HL-60/S4 treated with retinoic acid at 250 ng/mL for 4 days and 3 days (cell line): ENCODE results near the gene AFTPH.

Experiments used
- in situ Hi-C: fragments of 300-500 bp; cut with MboI; formaldehyde crosslinking; loops from 2 replicates; pipeline ENCODE4 v1.7.0; 2022; ENCODE audit warnings: low sequenced_read_pairs

The AFTPH gene

DNA sequence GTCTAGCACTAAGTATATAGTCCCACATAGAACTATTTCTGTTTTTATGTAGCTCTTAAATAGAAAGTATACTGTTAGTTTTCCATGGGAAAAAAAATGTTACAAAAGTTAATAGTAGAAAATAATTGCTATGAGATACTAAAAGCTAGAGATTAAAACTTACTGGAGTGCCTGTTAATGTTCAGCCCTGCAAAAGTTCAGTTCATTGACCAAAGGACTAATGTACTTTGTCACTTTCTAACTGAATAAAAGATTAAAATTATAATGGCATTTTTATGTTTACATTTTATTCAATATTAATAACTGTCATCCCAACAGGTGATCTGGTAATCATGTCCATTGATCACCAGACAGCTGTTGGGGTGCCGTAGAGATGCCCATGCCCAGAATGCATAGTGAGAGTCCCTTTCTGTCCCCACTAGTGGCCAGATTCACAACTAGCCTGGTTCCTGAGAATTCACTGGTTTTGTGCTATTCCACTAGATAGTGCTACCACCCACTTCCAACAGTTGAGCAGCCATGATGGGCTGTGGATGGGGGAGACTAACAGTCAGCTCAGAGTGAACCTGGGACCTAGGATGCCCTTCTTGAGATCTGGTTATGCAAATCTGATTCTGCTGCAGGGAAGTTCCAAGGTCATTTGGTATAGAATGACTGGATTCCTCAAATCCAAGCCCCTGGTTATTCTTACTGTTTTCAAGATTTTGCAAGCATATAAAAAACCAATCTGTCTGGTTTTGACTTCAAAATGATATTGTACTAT, 57.8 kb downstream of the AFTPH start:
- in situ Hi-C loops, result no loop called here

DNA sequence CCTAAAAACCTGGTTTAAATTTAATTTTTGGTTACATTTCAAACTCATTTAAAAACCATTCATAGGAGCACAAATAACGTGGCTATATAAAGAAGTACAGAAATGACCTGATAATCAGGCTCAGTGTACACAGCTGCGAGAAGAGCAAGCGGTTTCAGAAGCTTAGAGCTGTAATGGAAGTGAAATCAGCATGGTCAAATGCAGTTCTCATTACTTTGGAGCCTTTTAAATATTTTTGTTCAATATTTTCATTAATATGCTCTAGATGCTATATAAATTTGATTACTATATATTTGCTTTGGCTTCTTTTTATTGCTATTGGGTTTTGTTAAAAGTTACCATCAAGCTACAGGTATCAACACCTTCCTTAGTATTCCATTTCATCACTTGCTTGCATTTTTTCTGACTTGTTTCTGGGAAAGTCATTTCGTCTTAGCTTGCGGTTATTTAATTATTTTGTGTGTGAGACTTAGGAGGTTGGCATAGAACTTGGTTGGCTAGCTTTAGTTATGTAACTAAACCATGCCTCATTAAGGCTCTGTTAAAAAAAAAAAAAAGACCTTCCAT, 58.7 kb downstream of the AFTPH start:
- in situ Hi-C loops, result no loop called here

DNA sequence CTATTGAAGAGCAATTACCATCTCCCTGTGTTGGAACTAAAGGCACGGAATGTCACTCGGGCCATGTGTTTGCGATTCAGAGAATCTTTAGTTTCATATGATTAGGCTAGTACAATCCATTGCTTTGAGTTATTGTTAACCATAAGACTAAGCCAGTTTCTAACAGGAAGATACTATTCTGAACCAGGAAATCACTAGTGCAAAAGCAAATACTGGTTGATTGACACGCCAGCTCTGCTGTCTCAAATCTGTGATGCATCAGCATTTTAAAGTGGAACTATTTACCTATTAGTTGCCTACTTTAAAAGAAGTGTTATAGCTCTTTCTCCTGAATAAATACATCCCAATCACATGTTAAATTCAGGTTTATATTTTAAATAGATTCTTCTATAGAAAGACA, 61.9 kb downstream of the AFTPH start:
- in situ Hi-C loops, result no loop called here

DNA sequence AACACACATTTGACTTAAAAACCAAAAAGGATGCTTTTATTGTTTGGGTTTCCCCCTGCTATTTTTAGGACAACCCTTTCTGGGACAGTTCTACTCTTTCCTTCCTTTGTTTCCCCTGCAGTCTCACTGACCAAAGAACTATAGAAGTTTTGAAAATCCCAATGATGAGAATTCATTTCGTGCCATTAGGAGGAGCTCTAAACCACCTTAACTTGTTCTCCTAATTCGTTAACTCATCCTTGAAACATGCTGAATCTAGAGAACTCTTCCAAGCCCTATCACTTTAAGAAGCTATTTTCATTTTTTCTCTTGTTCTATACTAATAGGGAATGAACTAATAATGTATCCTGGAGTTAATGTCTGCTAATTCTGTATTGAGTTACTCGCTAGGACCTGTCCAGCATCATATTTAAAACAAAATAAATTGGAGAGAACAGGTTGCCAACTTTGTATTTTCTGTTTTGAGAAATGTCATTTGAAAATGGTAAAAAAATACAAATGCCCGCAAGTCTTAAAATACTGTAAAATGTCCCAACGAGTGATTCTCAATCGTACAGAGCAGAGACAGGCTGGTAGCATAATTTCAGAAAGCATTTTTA, 62.9 kb downstream of the AFTPH start:
- in situ Hi-C loops, result no loop called here

DNA sequence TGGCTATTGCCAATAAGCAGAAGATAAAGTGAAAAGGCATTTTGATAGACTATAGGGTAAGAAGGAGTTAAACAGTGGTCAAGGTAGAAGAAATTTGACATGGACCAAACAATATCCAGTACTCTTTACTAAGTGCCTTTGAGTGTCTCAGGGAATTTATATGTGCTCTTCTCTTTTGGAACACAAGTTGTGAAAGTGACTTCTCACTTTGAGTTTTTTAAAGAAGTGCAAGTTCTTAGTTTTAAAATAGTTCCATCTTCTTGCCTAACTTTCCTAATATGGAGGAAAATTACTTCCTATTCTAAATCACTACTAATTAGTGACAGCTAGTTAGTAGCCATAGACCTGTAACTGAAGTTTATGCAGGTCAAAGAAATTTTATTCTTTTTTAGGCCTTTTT, 63.4 kb downstream of the AFTPH start:
- in situ Hi-C loops, result no loop called here

DNA sequence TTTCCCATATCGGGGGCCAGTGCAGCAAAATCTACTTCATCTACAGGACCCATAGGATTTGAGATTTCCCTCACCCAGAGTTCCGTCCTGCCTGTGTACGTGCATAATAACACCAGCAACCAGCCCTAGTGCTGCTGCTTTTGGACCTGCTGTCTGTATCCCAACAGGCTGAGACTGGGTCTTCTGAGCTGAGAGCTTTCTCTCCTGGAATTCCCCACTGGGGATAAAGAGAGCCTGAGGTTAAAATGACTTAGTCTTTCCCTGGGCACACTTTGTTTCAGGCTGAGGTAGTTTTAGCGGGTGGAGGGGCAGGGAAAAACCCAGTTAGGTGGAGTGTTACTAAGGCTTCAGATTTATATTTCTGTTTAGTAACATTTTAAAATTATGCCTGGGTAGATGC, 67.1 kb downstream of the AFTPH start:
- in situ Hi-C loops, result no loop called here

DNA sequence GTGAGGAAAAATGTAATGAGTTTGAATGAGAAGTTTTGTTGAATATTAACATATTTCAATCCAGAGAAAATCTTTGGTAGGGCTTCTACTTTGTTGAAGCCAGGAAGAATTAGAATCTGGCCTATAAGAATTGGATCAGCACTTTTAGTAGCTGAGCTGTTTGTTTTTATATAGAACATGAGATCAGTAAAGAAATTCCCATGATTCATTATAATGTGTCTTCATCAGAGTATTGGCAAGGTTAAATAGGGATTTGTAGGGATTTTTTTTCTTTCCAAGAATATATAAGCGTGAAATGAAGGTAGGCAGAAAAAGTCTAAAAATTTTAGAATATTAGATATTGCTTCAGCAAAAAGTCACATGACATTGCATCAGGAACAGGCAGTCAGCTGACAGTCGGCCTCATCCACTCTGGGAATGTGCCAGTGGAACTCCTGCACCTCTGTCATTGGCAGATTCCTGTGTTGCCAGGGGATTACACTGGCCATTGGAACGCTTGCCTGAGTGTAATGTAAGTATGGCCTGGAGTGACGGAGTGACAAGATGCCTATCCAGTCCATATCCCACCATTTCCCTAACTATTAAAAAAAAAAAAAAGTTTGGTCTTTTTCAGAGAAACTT, 69.0 kb downstream of the AFTPH start:
- in situ Hi-C loops, result no loop called here

DNA sequence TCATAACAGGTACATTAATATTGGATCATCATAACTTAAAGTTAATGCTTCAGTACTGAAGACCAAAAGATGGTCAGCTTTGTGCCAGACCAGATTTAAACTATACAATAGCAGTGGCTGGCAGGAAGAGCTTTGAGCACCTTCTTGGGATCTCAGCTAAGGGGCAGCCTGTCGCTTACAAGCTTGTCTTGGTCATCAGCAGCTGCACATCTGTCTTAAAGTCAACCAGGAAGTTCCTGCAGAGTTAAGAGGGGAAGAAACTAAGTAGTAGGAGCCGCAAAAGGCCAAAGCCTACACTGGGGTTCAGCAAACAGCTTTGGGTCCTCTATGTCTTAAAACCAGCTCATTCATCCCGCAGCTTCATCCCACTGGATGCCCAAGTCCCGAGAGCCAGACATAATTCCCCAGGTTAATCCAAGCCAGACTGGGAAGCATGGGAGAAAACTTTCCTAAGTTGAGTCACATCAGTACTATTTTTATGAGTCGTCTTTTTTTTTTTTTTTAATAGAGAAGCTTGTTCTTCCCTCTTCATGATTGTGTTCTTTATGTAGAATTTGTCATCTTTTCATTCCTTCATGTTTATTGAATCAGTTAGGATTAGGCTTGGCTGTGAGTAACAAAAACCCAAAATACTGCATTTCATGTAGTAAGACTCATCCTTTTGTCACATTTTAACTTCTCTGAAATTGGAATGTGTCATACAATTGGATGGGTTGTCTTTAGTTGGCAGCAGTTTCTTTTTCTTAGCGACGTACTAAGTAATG, 70.3 kb downstream of the AFTPH start:
- in situ Hi-C loops, result no loop called here

DNA sequence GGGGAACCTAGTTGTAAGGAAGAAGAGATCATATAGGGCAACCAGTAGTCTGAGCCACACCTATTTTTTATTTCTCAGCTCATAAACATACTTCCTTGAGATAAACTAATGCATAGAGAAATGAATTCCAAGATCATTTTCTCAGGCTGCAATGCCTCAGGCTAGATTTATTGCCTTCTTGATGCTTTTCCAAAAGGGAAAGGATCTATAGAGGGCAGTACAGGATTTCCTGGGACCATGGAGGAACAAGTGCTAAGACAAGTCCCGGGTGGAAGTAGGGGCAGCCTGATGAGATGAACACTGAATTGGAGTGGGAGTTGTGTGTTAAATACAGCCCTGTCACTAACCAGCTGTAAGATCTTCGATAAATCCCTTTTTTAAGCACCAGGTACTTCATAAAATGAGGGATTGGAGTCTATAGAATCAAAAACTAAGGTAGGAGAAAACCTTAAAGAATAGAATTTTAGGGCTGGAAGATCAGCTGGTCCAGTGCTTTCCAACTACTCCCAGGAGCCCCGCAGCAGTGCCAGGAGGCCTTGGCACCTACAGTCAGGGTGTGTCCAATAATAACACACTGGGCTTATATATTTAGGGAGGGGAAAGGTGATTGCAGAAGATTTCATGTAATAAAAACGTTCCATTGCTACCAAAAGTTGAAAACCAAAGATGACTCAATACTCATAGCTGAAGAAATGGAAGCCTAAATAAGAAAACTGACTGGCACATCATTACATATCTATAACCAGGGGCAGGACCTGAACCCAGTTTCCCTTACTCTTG, 71.5 kb downstream of the AFTPH start:
- in situ Hi-C loops, result no loop called here

DNA sequence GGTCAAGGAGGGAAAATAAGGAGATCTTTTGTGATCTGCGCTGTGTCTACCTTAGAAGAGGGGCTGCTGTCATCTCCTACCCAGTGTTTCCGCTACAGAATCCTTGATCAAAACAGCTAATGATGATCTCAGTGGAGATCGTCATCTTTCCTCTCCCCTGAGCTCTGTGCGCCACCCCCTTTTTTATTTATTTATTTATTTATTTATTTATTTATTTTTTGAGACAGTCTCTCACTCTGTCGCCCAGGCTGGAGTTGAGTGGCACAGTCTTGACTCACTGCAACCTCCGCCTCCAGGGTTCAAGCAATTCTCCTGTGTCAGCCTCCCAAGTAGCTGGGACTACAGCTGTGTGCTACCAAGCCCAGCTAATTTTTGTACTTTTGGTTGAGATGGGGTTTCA, 74.1 kb downstream of the AFTPH start:
- in situ Hi-C loops, result no loop called here

DNA sequence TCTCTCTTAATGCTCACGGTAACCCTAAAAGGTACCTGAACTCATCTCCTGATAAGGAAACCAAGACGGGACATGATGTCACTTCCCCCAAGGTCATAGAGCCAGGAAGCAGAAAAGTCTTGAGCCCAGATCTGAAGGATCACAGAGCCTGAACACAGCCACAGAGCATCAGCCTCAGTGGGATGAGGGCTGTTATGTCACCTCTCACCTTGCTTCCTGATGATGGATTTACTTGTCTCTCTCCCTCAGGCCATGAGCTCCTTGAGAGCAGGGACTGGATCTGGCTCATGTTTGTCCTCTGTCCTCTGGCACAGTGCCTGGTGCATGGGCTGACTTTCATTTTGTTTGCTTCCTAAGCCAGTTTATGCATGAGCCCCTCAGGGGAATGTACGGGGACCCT, 75.3 kb downstream of the AFTPH start:
- in situ Hi-C loops, result no loop called here

DNA sequence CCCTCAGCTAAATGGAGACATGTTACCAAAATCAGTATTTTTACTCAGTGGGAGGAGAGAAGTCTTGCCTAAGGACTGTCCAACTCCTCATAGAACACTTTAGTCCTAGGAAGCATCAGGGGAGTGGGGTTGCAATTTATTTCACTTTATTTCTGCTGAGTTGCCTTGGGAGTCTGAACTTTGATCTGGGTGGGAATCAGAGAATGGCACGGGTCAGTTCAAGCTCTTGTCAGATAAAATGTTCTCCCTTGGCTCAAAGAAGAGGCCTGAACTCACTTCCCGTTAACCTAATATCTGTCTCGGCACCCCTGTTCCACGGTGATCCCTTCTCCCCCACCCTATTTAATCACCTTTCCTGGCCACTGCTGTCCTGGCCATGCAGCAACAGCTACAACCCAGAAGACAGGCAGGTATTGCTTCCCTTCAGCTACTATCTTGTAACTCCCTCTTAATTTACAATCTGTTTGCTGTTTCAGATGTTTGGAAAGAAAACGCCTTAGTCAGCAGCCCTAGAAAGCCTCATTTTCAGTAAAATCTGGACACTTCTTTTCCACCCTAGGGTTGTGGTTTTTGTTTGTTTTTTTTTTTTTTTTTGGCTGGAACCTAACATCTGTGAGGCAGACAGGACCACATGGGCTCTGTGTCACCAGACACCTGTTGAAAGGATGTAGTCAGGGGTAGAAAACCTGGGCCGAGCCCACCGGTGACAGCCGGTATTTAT, 77.1 kb downstream of the AFTPH start:
- in situ Hi-C loops, result no loop called here

DNA sequence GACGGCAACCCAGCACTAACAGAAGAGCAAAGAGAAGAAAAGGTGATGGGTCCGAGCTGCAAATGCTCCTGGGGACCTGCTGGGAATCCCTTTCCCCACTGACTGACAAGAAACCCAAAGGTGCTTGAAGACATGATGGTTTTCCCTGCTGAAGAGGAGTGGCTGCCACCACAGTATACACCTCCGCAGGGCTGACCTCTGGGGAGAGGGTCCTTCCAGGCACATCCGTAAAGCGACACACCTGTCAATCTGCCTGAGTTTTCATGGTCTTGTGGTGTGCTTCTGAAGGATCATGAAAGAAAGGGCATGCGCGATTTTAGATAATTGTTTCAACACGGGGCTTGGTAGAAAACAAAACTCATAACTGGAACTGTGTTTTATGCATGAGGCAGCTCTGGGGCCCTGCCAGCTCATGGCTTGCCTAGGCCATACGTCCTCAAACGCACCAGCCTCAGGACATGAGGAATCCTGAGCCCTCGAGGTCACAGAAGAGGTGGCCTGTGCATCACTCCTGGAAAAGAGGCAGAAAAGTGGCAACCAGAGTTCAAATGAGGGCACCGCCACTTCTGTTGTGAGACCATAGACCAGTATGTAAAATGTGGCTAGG, 77.8 kb downstream of the AFTPH start:
- in situ Hi-C loops, result no loop called here

DNA sequence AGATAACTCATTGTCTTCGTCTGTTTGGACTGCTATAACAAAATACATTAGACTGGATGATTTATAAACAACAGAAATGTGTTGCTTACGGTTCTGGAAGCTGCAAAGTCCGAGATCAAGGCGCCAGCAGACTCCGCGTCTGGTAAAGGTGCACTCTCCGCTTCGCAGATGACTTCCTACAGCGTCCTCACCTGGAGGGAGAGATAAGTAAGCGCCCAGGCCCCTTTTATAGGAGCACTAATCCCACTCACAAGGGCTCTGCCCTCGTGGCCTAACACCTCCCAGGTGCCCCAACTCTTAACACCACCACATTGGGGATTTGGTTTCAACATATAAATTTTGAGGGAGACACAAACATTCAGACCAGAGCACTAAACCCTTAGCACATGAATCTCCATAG, 78.3 kb downstream of the AFTPH start:
- in situ Hi-C loops, result no loop called here

DNA sequence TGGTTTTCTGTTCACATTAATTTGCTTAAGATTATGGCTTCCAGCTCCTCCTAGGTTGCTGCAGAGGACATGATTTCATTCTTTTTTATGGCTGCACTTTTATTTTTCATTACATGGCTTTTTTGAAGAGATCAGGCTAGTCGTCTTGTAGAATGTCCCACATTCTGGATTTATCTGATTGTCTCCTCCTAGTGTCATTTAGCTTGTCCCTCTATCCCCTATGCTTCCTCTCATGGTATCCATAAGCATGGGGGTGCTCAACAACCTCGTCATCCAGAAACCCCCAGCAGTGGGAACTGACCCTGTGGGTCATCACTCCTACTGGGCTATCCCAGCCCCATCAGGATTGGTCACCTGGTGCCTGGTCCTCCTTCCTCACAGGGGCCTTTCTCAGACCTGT, 80.0 kb downstream of the AFTPH start:
- in situ Hi-C loops, result no loop called here

DNA sequence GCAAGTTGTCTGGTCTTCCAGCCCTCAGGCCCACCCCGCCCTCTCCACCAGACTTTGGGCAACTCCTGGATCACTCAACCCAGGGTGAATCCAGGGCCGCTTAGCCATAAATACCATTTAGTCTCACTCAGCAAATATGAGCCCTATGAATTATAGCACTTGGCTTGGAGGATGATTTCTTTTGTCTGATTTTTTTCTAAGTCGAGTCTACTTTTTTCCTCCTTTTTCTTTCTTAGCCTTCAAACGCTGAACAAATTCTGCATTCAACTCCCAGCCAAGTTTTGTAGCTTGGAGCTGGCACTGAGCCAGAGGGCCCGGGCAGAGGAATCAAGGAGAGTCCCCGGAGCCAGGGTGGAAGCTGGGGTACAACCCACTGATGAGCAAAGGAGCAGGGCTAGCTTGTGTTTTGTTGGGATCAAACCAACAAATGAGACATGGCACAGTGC, 80.9 kb downstream of the AFTPH start:
- in situ Hi-C loops, result no loop called here

DNA sequence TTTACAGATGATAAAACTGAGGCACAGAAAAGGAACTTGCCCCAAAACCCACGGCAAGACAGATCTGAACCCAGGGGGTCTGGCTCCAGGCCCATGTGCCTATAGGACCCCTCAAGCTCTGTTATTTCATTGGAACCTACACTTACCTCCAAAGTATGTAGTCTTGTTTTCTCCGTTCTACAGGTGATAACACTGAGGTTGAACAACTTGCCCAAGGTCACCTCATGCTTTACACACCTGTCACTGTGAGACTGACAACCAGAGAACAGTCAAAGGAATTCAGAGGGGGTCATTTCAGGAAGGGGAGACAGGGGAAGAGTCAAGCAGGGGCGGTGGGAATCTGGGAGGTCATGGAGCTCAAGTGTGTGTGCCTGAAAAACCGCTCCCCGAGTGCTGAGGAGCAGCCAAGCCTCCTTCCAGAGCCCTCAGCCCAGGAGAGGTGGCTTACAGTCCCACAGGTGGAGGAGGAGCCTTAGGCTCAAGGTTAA, 81.9 kb downstream of the AFTPH start:
- in situ Hi-C loops, result no loop called here

DNA sequence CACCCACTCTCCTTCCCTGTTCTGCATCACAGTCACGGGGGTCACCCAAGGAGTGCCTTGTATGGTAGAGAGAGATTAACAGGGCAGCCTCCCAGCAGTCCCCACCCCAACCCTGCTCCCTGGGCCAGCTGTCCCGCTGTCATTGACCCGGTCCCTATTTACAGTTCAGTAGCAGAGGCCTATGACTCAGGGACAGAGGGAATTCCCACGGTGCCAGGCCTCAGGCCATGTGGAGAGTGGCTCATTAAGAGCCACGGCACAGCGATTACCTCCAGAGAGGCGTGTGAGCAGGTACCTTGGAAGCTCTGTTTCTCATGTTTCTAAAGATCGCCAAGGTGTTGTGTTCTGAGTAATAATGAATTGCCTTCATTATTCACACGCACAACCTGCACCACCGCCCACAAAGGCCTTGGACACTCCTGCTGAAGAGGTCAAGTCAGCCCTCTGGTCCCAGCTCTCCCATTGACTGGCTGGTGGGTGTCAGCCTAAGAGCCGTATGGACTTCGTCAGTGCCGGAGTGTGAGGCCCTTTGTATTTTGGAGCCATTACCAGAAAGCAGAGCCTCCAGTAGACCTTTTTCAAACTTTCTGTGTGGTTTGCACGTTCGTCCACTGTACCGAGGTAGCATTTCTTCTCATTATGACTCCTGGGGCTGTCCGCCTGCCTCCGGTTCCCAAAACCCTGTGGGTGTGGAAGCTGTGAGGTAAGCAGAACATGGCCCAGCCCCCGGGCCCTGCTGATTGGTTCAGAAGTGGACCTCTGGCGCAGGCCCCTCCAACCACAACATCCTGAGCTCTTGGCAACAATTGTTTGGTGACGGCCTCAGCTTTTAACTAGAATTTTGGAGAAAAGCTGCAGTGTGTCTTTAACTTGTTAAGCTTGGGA, 82.6 kb downstream of the AFTPH start:
- in situ Hi-C loops, result no loop called here
